Activated naive CD8-positive, alpha-beta T cell treated with anti-CD3 and anti-CD28 coated beads, Interleukin-2, amount 10 ng/mL, durations not matched to agents 7 days and 5 days (primary cell): Measurements from ENCODE around the gene IPO11. TPM values are rescaled to one million over a fixed set of nuclear protein-coding genes. Genes with fewer than 3 reads are reported as not detected.
"Not testable (repeated sequence)": the region's sequence is repeated elsewhere in the genome, so short reads cannot be mapped to it uniquely, and the experiment has no call there.

Source experiments
- ATAC-seq: fragments of 150-1000 bp; cut with Tn5 transposase; one replicate; pipeline ENCODE4 v1.10.0; 2021; ENCODE audit warnings: low read depth, moderate library complexity
- POLR2A ChIA-PET: fragments of 350-600 bp; sonication (Branson Sonifier 250); formaldehyde crosslinking; loops from one replicate; lab custom pipeline; 2021; ENCODE audit warnings: antibody characterized with exemption; lab: Charles Lee
- DNase-seq: peaks from one replicate; pipeline ENCODE4 v3.0.0; 2021
- H3K27ac Mint-ChIP-seq: one replicate; pipeline ENCODE4 v1.8.0; 2022; ENCODE audit warnings: mild to moderate bottlenecking, mixed read lengths
- H3K27me3 Mint-ChIP-seq: one replicate; pipeline ENCODE4 v1.8.0; 2022; ENCODE audit warnings: mild to moderate bottlenecking, moderate library complexity, mixed read lengths
- H3K36me3 Mint-ChIP-seq: one replicate; pipeline ENCODE4 v1.8.0; 2021; ENCODE audit warnings: mild to moderate bottlenecking, mixed read lengths
- H3K4me1 Mint-ChIP-seq: one replicate; pipeline ENCODE4 v1.8.0; 2021; ENCODE audit warnings: mixed read lengths
- H3K4me3 Mint-ChIP-seq: one replicate; pipeline ENCODE4 v1.8.0; 2022; ENCODE audit warnings: mild to moderate bottlenecking, moderate library complexity, mixed read lengths
- H3K9me3 Mint-ChIP-seq: one replicate; pipeline ENCODE4 v1.8.0; 2021; ENCODE audit warnings: mixed read lengths
- total RNA-seq, 2 experiments: library from RNA; stranded (reverse); gene quantifications; one replicate each; pipeline ENCODE4 v1.2.3, GENCODE V29; 2021

Gene IPO11
- total RNA-seq, 2 experiments from 2014 or later = 26.5 to 26.6 TPM

GRCh38 chr5:62643556-62644451, 231.2 kb downstream of the IPO11 start:
- no peaks in the 10 kb centered on the region for H3K27me3 Mint-ChIP-seq
- no peaks in the 10 kb centered on the region for H3K4me1 Mint-ChIP-seq
- POLR2A ChIA-PET = no interaction called here
- no peak overlapping the region for H3K4me3 Mint-ChIP-seq
- no peak for DNase-seq
- H3K9me3 Mint-ChIP-seq = peaks cover 3% of the 10 kb centered on the region
- H3K27ac Mint-ChIP-seq = no peak overlapping the region
- ATAC-seq = no peak
- peaks cover 7% of the 10 kb centered on the region for H3K36me3 Mint-ChIP-seq

- DNase-seq (no peak), ATAC-seq (no peak)
- peaks cover 4% of the 10 kb centered on the region for H3K36me3 Mint-ChIP-seq
- no peak overlapping the region for H3K27ac Mint-ChIP-seq
- H3K4me1 Mint-ChIP-seq = no peaks in the 10 kb centered on the region
- POLR2A ChIA-PET = no interaction called here
- no peaks in the 10 kb centered on the region for H3K27me3 Mint-ChIP-seq
- H3K9me3 Mint-ChIP-seq = no peaks in the 10 kb centered on the region
- no peak overlapping the region for H3K4me3 Mint-ChIP-seq
These were observed 232.7 kb downstream of the IPO11 start for GRCh38 chr5:62645223-62645622.

- Mint-ChIP-seq H3K4me3 (no peak overlapping the region), H3K9me3 (no peaks in the 10 kb centered on the region), H3K27me3 (no peaks in the 10 kb centered on the region), H3K27ac (no peak overlapping the region), H3K4me1 (no peaks in the 10 kb centered on the region), H3K36me3 (peaks cover 4% of the 10 kb centered on the region)
- ATAC-seq (no peak), DNase-seq (no peak)
- POLR2A ChIA-PET = no interaction called here
These were observed 234.7 kb downstream of the IPO11 start for GRCh38 chr5:62647241-62647640.

GRCh38 chr5:62649025-62649424, 236.5 kb downstream of the IPO11 start:
- H3K27ac Mint-ChIP-seq = no peak overlapping the region
- POLR2A ChIA-PET = no interaction called here
- no peak for DNase-seq
- peaks cover 8% of the 10 kb centered on the region for H3K36me3 Mint-ChIP-seq
- peaks cover 6% of the 10 kb centered on the region for H3K4me1 Mint-ChIP-seq
- no peak for ATAC-seq
- no peaks in the 10 kb centered on the region for H3K27me3 Mint-ChIP-seq
- H3K4me3 Mint-ChIP-seq = no peak overlapping the region
- H3K9me3 Mint-ChIP-seq = no peaks in the 10 kb centered on the region

- POLR2A ChIA-PET = no interaction called here
- DNase-seq (no peak), ATAC-seq (no peak)
- Mint-ChIP-seq H3K27ac (no peak overlapping the region), H3K4me3 (no peak overlapping the region), H3K4me1 (peaks cover 6% of the 10 kb centered on the region), H3K36me3 (peaks cover 8% of the 10 kb centered on the region), H3K9me3 (no peaks in the 10 kb centered on the region), H3K27me3 (no peaks in the 10 kb centered on the region)
These were observed 237.0 kb downstream of the IPO11 start for GRCh38 chr5:62649476-62650113.

GRCh38 chr5:62650197-62650596, 237.6 kb downstream of the IPO11 start:
- peaks cover 8% of the 10 kb centered on the region for H3K36me3 Mint-ChIP-seq
- no peak for DNase-seq
- H3K27me3 Mint-ChIP-seq = no peaks in the 10 kb centered on the region
- H3K27ac Mint-ChIP-seq = no peak overlapping the region
- POLR2A ChIA-PET = no interaction called here
- no peaks in the 10 kb centered on the region for H3K9me3 Mint-ChIP-seq
- no peak overlapping the region for H3K4me3 Mint-ChIP-seq
- peaks cover 6% of the 10 kb centered on the region for H3K4me1 Mint-ChIP-seq
- no peak for ATAC-seq

GRCh38 chr5:62652225-62652624, 239.7 kb downstream of the IPO11 start:
- no peak overlapping the region for H3K27ac Mint-ChIP-seq
- no peaks in the 10 kb centered on the region for H3K27me3 Mint-ChIP-seq
- POLR2A ChIA-PET = no interaction called here
- H3K4me1 Mint-ChIP-seq = peaks cover 6% of the 10 kb centered on the region
- H3K9me3 Mint-ChIP-seq = no peaks in the 10 kb centered on the region
- no peak for DNase-seq
- no peak overlapping the region for H3K4me3 Mint-ChIP-seq
- peaks cover 6% of the 10 kb centered on the region for H3K36me3 Mint-ChIP-seq
- ATAC-seq = no peak

GRCh38 chr5:62653001-62653863, 240.7 kb downstream of the IPO11 start:
- POLR2A ChIA-PET = no interaction called here
- Mint-ChIP-seq H3K4me1 (peaks cover 6% of the 10 kb centered on the region), H3K27ac (peak overlapping the region; percentile 39), H3K27me3 (peaks cover 3% of the 10 kb centered on the region), H3K4me3 (no peak overlapping the region), H3K36me3 (peaks cover 6% of the 10 kb centered on the region), H3K9me3 (no peaks in the 10 kb centered on the region)
- ATAC-seq (no peak), DNase-seq (no peak)

GRCh38 chr5:62653864-62654575, 241.5 kb downstream of the IPO11 start:
- DNase-seq = no peak
- ATAC-seq = no peak
- Mint-ChIP-seq H3K4me3 (no peak overlapping the region), H3K27ac (peak overlapping the region; percentile 3), H3K27me3 (peaks cover 8% of the 10 kb centered on the region), H3K36me3 (peaks cover 4% of the 10 kb centered on the region), H3K4me1 (peaks cover 6% of the 10 kb centered on the region), H3K9me3 (peaks cover 6% of the 10 kb centered on the region)
- POLR2A ChIA-PET = no interaction called here

- H3K9me3 Mint-ChIP-seq, ATAC-seq, H3K27ac Mint-ChIP-seq, H3K4me1 Mint-ChIP-seq, H3K4me3 Mint-ChIP-seq, H3K36me3 Mint-ChIP-seq, POLR2A ChIA-PET, DNase-seq: not testable (repeated sequence)
- peaks cover 11% of the 10 kb centered on the region for H3K27me3 Mint-ChIP-seq
These were observed 245.2 kb downstream of the IPO11 start for GRCh38 chr5:62657772-62658171.

- Mint-ChIP-seq H3K4me3 (no peak overlapping the region), H3K36me3 (no peaks in the 10 kb centered on the region), H3K4me1 (no peaks in the 10 kb centered on the region), H3K9me3 (peaks cover 7% of the 10 kb centered on the region), H3K27ac (no peak overlapping the region), H3K27me3 (peaks cover 11% of the 10 kb centered on the region)
- no peak for DNase-seq
- ATAC-seq = no peak
- POLR2A ChIA-PET = no interaction called here
These were observed 248.6 kb downstream of the IPO11 start for GRCh38 chr5:62661126-62661525.

GRCh38 chr5:62662521-62662920, 250.0 kb downstream of the IPO11 start:
- H3K27ac Mint-ChIP-seq = no peak overlapping the region
- no peak overlapping the region for H3K4me3 Mint-ChIP-seq
- ATAC-seq (no peak), DNase-seq (no peak)
- no peaks in the 10 kb centered on the region for H3K36me3 Mint-ChIP-seq
- POLR2A ChIA-PET = no interaction called here
- peaks cover 7% of the 10 kb centered on the region for H3K9me3 Mint-ChIP-seq
- H3K27me3 Mint-ChIP-seq = peaks cover 11% of the 10 kb centered on the region
- H3K4me1 Mint-ChIP-seq = no peaks in the 10 kb centered on the region

GRCh38 chr5:62671479-62671878, 258.9 kb downstream of the IPO11 start:
- POLR2A ChIA-PET = no interaction called here
- Mint-ChIP-seq H3K27ac (no peak overlapping the region), H3K4me1 (no peaks in the 10 kb centered on the region), H3K9me3 (peaks cover 4% of the 10 kb centered on the region), H3K27me3 (peaks cover 2% of the 10 kb centered on the region), H3K4me3 (no peak overlapping the region), H3K36me3 (no peaks in the 10 kb centered on the region)
- DNase-seq (no peak), ATAC-seq (no peak)
